ENCODE data around the gene PLK3.
A peak's percentile ranks its signal among the peaks of the same experiment; 100 is the strongest.
"Not testable (repeated sequence)": the region's sequence is repeated elsewhere in the genome, so short reads cannot be mapped to it uniquely, and the experiment has no call there.

PLK3 gene

DNA sequence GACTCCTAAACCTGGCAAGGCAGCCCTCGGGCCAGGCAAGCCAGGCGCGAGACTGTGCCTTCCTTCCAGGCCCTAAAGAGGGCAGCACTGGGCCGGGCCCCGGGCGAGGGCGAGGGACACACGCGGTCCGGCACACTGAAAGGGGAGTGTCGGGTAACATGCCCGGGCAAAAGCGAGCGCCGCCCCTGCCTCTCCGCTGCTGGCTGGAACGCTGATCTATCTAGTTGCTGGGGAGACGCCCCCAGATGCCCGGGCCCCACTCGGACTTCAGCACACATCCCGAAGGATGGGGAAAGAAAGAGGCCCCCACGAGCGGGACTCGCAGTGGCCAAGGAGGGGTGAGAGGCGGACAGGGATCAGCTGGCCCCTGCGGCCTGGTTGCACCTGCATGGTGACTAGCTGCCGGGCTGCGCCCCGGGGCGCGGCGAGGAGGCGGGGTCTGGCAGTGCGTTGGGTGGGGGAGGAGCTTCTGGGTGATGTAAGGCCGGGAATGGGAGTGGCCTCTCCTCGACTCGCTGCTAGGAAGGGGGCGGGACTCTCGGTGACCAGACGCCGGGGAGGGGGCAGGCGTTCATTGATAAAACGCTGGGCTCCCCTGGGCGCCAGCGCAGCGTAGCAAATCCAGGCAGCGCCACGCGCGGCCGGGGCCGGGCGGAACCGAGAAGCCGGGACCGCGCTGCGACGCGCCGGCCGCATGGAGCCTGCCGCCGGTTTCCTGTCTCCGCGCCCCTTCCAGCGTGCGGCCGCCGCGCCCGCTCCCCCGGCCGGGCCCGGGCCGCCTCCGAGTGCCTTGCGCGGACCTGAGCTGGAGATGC is at the start of gene PLK3:
Gene PLK3 (plus strand): TSS at position 608 of the 815 bp plus-strand sequence. CDS start 87 bp downstream, at position 695.
- no peak for DNase-seq (ENCODE audit: low read depth, low spot score)

DNA sequence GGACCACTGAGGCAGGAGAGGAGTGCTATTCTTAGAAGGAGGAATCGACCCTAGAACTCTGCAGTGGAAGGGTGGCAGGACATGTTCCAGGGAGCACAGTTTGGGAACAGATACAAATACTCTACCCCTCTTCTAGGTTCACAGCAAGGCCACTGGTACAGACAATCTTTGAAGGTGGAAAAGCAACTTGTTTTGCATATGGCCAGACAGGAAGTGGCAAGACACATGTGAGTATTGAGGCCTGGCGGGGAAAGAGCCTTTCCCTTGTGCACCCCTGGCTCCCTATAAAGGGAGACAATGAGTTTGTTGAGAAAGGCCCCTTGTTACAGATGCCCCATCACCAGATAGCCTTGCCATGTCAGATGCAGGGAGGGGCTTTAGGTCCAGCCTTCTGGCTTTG is 42.8 kb upstream of the PLK3 start:
- DNase-seq (ENCODE audit: low read depth, low spot score), result no peak

DNA sequence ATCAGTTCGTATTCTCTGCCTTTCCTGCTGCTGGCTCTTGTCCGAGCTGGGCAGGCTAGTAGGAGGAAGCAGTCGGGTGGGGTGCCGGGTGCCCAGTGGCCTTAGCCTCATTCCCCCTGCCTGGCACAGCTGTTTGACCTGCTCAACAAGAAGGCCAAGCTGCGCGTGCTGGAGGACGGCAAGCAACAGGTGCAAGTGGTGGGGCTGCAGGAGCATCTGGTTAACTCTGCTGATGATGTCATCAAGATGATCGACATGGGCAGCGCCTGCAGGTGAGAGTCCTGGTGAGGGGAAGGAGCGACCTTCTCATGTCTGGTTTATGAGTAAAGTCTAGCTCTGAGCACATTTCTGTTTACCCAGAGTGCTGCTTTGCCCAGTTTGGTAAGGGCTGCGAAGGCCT is 41.1 kb upstream of the PLK3 start:
- no peak for DNase-seq (ENCODE audit: low read depth, low spot score)

DNA sequence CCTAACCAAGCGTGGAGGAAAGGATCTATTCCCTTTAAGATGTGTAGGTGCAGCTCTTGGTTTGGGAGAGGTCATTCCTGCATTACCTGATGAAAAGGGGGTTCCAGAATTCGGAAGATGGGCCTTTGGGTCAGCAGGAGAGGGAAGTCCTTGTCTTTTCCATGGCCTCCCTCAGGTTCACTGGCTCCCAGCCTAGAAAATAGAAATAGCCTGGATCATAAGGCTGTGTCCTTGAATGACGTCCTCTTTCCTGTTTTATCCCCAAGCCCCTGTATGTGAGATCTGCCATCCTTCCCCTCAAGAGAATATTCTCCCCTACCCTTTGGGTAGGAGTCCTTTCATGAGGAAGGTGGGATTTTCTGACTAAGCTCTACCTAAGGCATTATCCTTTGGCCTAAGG is 39.3 kb upstream of the PLK3 start:
- DNase-seq (ENCODE audit: low read depth, low spot score), result no peak

DNA sequence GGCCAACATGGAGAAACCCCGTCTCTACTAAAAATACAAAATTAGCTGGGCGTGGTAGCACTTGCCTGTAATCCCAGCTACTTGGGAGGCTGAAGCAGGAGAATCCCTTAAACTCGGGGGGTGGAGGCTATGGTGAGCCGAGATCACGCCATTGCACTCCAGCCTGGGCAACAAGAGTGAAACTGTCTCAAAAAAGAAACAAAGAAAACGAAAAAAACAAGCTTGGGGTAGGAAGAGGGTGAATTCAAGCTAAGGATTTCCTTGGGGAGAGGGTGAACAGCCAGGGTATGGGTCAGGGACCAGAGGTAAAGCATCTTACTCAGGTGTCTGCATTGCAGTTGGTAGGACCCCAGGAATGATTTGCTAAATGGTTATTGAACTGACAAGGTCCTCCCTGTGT is 33.8 kb upstream of the PLK3 start:
- not testable (repeated sequence) for DNase-seq (ENCODE audit: low read depth, low spot score)

DNA sequence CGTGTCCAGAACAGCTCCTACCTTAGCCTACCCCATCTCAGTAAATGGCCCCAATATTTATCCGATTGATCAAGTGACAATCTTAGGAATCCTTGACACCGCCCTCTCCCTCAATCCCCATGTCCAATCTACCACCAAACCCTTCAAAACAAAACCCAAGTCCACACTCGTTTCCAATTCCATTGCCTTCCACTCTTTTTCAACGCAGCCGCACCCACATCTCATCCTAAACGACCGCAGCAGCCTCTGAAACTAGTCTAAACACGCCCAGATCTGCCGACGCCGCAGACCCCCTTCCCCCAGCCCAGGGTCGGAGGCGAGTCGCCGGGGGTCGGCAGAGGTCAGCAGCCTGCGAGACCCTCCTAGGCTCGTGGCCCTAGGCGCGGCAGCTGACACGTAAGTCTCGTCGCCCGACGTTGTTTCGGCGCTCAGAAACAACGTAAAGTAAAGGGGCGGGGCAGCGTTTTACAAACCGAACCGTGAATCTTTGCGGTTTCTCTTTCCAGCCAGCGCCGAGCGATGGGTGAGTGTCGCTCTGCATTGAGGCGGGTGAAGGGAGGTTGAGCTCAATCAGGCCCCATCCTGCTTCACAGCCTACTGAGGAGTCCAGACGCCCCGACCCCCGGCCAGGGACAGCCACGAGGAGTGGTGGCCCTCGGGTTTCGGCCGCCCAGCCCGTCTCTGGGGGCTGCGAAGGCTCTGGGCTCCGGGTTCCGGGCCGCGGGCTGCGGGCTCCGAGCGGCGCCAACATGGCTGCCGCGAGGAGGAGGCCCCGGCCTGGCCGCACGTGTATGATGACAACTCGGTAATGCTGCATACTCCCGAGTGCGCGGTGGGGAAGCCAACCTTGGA is 24.9 kb upstream of the PLK3 start, which contains the start of gene RPS8:
Gene RPS8 (plus strand): TSS at position 463 of the 852 bp plus-strand sequence. CDS start 57 bp downstream, at position 520.
- DNase-seq (ENCODE audit: low read depth, low spot score), result peak; percentile 85

DNA sequence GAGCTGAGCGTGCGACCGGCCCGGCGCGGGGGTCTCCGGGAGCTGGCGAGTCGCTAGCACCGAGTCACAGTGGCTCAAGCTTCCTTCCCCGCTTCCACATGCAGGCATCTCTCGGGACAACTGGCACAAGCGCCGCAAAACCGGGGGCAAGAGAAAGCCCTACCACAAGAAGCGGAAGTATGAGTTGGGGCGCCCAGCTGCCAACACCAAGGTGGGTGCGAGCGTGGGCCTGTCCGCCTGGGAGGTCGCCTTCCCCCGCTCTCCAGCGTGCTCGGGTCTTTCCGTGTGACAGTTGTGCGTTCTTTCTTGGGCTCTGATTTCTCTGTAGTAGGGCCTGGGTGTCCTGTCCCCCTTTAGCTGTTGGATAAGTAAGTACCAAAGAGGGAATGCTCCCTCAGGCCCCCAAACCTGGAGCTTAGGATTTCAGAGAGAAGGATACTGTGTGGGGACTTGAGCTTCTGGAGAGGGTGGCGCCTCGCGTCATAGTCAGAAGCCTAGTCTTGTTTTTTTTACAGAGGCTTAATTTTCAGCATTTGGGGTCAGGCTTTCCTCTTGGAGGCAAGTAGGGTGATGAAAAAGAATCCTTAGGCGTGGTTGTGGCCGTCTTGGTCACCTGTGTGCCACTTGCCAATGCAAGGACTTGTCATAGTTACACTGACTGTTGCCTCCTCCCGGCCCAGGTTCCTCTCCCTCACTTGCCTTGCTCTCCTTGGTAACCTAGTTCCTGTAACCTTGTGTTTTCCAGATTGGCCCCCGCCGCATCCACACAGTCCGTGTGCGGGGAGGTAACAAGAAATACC is 24.0 kb upstream of the PLK3 start:
- no peak for DNase-seq (ENCODE audit: low read depth, low spot score)

DNA sequence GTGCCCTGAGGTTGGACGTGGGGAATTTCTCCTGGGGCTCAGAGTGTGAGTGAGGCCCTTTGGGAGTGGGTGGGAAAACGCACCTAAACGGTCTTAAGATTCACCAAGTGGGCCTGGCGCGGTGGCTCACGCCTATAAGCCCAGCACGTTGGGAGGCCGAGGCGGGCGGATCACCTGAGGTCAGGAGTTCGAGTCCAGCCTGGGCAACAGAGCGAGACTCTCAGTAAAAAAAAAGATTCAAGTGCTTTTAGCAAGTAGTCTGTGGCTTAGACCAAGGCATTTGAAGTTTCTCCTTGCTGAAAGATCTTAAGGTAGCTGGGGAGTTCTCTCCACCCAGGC is 23.5 kb upstream of the PLK3 start:
- DNase-seq (ENCODE audit: low read depth, low spot score), result no peak

DNA sequence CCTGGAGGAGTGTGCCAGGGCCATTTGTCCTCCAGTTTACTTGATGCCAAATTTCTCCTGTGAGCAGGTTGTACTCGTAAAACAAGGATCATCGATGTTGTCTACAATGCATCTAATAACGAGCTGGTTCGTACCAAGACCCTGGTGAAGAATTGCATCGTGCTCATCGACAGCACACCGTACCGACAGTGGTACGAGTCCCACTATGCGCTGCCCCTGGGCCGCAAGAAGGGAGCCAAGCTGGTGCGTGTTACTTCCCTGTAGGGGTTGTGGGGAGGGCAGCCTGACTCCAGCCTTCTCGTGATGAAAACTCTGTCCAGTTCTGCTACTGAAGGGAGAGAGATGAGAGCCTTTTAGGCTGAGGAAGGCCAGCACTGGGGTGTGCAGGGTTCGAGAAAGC is 22.6 kb upstream of the PLK3 start:
- no peak for DNase-seq (ENCODE audit: low read depth, low spot score)

DNA sequence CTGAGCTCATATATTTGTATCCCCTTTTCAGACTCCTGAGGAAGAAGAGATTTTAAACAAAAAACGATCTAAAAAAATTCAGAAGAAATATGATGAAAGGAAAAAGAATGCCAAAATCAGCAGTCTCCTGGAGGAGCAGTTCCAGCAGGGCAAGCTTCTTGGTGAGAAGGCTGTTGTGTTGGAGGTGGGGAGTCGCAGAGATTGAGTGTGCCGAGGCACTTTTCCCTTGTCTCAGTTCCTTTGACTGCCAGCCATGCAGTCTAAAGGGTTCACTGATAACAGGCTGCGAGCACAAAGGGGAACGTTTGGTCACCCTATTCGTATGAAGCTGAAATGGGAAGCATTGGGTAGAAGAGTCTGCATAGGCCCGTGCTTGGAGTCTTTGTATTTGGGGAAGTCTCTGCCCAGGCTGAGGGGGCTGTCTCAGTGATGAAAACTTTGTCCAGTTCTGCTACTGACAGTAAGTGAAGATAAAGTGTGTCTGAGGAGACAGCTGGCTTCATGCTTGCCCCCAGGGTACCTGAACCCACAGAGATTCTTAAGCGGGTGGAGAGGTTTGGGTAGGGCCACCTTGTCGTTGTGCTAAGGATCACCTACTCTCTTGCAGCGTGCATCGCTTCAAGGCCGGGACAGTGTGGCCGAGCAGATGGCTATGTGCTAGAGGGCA is 22.1 kb upstream of the PLK3 start:
- DNase-seq (ENCODE audit: low read depth, low spot score), result no peak

DNA sequence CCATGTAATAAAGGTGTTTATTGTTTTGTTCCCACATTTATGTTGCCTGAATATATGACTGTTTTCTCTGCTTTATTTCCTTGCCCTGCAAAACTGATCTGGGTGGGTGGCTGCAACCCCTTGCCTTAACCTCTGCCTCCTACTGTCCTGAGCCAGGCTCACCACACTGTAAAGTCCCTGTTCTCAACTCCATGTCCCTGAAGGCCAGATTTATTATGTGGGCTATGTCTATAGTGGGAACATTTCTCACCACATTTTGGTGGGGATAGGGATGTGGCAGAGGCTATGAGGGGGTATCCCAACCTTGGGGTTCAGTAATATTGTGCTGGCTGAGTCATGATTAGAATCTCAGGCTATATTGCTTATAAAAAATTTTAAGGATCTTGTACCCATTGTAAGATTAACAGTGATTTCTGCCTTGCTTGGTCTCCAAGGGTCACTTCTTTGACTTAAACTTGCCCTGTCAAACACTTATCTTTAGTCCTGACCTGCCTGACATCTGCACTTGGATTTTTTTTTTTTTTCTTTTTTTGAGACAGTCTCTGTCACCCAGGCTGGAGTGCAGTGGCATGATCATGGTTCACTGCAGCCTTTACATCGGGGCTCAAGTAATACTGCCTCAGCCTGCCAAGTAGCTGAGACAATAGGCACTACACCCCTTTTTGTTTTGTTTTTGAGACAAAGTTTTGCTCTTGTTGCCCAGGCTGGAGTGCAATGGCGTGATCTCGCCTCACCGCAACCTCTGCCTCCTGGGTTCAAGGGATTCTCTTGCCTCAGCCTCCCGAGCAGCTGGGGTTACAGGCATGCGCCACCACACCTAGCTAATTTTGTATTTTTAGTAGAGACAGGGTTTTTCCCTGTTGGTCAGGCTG is 21.2 kb upstream of the PLK3 start:
- DNase-seq (ENCODE audit: low read depth, low spot score), result no peak

DNA sequence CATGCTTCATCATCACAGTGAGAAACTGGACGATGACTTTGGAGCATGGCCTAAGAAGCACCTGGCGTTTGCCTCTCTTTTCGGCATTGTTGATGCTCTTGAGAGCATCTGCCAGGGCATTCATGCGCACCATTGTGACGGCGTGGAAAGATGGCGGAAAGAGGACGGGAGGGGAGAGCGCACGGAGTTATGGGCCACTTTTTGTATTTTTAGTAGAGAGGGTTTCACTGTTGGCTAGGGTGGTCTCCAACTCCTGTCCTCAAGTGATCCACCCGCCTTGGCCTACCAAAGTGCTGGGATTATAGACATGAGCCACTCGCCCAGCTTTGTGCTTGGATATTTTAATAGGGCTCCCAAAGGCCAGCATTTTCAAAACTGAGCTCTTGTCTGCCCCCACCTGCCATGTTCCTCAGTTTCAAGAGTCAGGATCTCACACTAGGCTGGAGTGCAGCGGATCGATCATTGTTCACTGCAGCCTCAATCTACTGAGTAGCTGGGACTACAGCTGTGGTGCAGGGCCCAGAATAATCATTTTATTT is 19.5 kb upstream of the PLK3 start:
- DNase-seq (ENCODE audit: low read depth, low spot score), result no peak

DNA sequence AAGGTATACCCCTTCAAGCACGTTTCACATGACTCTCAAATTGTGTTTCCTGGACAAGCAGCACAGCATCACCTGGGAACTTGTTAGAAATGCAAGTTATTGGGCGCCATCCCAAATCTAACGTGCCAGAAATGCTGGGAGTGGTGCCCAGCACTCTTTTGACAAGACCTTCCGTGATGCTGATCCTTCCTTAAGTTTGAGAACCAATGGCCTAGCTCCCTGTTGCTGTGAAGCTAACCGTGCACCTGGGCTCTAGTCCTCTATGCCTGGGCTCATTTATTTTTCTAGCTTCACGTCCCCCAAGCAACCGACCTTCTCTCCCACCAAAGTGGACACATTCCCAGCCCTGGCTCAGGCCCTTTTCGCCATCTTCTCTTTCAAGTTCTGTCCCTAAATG is 16.5 kb upstream of the PLK3 start:
- no peak for DNase-seq (ENCODE audit: low read depth, low spot score)

DNA sequence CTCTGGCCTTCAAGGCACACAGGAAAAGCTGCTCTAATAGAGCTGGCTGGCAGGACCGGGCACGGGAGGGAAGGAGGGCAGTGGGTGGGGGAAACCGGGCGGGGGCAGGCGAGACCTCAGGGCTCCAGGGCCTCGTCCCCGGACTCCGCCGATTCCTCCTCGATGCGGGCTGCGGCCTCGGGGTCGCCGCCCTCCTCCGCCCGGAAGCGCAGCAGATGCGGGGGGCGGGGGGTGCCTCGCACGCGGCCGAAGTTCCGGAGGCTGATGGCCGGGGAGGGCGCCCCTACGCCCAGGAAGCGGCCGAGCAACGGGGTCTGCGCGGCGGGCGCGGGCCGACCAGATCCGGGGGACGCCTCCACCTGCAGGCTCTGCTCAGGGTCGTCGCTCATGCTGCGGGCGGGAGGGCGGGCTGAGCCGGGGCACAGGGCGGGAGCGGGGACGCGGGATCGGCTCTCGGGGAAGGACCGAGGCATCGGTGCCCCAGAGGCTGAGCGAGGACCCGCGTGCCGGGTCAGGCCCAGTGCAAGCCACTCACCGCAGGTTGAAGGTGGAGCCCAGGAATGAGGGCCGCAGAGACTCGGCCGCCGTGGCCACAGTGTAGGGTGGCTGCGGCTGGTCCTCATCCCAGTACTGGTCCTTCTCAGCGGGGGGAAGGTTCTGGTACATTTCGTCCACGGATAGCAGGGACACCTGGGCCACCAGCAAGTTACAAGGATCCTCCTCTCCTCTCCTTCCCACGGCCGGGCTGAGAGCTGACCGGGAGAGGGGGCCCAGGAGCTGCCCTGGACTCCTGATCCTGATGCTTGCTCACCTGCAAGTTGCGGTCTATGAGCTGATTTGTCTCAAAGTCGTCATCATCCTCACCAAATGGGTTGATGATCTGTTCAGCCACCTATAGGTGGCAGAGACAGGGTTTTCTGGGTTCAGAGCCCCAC is 15.8 kb upstream of the PLK3 start:
- no peak for DNase-seq (ENCODE audit: low read depth, low spot score)

DNA sequence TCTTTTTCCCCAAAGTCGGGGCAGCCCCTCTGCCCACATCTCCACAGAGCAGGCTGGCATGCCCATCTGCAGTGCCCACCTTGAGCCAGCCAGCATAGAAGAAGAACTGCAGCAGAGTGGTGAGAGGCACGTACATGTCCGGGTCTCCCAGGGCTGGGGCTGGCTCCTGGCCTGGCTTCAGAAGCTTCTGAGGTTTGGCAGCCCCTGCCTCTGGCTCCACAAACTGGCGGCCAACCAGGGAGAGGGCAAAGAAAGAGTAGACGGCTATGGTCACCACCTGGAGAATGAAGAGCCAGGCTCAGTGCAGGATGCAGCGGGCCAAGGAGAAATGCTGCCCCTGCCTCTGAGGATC is 15.2 kb upstream of the PLK3 start:
- no peak for DNase-seq (ENCODE audit: low read depth, low spot score)

DNA sequence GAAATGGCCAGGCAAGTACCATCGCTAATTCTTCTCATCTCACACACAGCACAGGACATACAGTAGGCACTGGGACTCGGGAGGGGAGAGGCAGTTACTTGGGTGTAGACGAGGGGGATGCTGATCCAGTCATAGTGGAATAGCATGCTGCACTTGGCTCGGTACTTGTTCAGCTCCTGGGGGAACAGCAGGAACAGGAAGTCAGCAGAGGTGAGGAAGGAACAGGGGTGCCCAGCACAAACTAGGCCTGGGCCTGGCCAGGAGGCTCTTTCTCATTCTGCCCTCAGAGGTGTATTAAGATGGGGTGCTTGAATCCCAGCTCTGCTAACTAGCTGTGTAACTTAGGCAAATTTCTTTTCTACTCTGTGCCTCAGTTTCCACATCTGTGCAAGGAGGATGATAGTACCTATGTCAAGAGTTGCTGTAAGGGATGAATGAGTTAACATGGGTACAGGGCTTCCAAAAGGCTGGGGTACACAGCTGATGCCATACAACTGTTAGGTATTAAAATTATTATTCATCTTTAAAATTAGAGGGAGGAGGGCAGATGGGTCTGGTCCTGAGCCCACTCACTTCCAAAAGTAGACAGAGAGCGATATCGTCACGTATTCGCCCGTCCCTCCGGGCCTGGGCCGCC is 14.6 kb upstream of the PLK3 start:
- DNase-seq (ENCODE audit: low read depth, low spot score), result no peak

DNA sequence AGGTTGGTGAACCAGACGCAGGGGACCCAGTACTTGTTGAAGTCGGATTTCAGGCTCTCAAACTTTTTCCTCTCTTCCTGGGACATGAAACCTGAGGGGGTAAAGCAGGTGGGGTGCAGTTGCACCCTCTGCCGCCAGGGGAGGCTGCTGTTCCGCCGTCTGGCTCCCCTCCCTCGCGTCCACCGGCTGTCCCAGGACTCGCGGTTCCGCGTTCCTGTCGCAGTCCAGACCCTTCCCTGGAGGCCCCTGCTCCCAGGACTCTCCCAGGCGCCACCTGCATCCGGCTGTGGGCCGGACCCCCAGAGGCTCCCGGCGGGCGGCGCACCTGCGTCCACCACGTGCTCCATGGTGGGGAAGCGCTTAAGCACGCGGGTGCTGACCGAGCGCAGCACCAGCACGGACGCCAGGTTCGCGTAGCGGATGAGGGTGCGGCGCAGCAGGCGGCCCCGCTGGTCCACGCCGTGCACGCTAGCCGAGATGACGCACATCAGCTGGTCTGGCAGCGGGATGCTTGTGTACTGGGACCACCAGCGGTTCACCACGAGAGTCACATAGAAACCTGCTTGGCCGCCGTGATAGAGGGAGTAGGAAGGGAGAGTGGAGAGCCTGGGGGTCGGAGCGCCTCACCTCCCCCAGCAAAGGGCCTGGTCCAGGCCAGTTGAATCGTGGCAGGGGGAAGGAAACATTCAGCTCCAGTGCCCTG is 13.9 kb upstream of the PLK3 start:
- DNase-seq (ENCODE audit: low read depth, low spot score), result no peak

DNA sequence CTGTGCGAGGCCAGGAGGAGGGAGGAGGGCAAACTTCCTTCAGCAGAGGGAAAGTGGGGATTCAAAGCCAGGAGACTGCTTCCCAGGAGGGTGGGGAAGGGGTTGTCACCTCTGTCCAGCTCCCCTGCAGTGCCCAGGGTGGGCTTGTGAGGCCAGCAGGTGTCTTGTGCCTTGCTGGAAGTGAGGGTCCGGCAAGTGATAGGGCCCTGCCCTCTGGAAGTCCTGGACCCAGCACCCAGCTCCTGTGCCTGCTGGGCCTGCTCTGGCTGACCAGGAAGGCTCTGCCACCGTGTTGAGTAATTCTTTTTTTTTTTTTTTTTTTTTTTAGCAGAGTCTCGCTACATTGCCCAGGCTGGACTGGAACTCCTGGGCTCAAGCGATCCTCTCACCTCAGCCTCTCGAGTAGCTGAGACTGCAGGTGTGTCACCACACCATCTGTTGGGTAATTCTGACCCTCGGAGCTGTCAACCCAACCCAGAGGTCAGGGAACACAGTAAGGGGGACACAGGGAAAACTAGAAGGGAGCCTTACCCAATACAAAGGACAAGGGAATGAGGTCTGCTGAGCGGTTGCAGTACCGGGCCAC is 13.2 kb upstream of the PLK3 start:
- no peak for DNase-seq (ENCODE audit: low read depth, low spot score)

Measured in iPS DF 19.7 (cell line).